ENCODE measurements around the gene SDC1. TPM values are rescaled to one million over a fixed set of nuclear protein-coding genes. Genes with fewer than 3 reads are reported as not detected.

Gene SDC1
- total RNA-seq, 1 donor from 2014 or later, result 115 TPM

DNA sequence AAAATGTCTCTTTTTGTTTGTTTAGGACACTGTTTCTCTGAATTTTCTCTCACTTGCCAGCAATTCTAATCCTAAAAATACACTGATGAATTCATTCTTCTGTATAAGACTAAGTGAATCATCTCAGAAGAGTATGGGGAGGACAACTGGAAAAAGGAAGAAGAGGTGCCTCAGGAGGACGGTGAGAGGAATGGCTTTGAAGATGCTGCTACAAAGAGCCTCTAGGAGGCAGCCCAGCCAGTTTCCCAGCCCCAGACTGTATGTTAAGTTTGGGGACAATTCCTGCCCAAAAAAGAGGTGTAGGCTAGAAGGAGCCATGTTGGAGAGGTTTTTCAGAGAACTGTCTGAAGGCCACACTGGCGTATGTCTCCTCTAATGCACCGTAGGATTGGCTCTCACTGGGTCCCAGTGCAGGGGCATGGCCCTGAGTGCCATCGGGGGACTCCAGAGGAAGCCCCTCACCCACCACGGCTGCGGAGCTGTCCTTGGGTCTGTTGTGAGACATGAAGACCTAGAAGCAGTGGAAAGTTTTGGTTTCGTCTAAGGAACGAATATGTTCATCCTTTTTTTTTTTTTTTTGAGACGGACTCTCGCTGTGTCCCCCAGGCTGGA is 3.1 kb upstream of the SDC1 start:
- TF ChIP-seq, protein P1, sequence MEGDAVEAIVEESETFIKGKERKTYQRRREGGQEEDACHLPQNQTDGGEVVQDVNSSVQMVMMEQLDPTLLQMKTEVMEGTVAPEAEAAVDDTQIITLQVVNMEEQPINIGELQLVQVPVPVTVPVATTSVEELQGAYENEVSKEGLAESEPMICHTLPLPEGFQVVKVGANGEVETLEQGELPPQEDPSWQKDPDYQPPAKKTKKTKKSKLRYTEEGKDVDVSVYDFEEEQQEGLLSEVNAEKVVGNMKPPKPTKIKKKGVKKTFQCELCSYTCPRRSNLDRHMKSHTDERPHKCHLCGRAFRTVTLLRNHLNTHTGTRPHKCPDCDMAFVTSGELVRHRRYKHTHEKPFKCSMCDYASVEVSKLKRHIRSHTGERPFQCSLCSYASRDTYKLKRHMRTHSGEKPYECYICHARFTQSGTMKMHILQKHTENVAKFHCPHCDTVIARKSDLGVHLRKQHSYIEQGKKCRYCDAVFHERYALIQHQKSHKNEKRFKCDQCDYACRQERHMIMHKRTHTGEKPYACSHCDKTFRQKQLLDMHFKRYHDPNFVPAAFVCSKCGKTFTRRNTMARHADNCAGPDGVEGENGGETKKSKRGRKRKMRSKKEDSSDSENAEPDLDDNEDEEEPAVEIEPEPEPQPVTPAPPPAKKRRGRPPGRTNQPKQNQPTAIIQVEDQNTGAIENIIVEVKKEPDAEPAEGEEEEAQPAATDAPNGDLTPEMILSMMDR (conservative IDR thresholded peaks at IDR 0.05; ENCODE audit: low read depth, low read length), result no peak
- no peak overlapping the region for H3K4me3 ChIP-seq (ENCODE audit: low read depth, low read length)
- DNase-seq (ENCODE audit: low read depth), result no peak

DNA sequence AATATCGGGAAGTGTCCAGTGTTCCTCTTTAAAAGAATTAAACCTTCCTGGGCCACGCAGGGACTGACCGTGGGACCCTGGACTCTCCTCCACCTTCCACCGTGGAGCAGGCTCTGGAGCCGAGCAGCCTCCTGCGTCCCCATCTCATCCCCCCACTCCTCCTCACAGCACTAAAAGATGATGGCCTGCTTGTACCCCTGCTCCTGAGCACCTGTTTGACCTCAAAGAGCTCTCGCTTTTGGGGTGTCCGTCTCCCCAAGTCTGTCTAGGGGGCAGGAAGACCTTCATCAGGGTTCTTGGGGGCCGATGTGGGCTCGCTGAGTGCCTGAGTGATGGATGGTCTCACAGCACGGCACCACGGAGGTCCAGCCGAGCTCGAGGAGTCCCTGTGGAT is 1.2 kb upstream of the SDC1 start:
- TF ChIP-seq, protein P1 (conservative IDR thresholded peaks at IDR 0.05; ENCODE audit: low read depth, low read length), result no peak
- H3K4me3 ChIP-seq (ENCODE audit: low read depth, low read length), result no peak overlapping the region
- DNase-seq (ENCODE audit: low read depth), result no peak

DNA sequence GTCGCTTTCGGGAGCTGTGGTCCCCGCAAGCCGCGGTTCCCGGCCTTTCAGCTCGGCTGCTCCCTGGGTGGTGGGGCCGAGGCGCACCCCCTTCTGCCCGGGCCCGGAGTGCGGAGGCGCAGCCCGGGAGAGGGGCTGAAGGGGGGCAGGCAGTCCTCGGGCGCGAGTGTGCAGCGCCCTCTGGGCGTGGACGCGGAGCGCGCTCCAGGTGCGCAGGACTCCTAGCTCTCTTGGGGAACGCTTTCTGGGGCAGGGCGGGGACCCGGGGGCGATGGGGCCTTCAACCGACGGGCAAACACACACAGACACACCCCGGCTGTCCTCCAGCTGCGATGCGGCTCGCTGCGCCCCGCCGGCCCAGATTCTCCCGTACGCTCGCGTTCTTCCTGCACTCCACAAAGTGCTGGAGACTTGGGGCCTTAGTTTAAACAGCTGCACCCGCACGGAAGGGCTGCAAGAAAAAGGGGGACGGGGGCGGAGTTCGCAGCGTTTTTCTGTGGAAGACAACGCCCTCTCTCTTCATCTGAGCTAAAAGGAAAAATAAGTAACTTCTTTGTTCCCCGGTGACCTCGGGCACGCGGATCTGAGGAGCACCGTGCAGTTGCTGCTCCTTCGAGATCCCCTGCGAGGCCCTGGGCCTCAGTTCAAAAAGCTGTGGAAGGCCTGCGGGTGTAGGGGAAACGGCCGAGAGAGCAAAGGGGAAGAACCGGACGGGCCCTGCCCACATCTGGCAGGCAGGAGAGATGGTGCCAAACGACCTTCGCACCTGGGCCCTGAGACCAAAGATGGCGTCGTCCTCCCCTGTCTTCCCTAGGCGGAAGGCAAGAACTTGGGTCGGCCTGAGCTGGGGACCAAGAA is 593 bp upstream of the SDC1 start:
- H3K4me3 ChIP-seq (ENCODE audit: low read depth, low read length), result peak overlapping the region; percentile 90
- TF ChIP-seq, protein P1 (conservative IDR thresholded peaks at IDR 0.05; ENCODE audit: low read depth, low read length), result peak; percentile 57
- DNase-seq (ENCODE audit: low read depth), result no peak

GRCh38 chr2:20224164-20224715 is 690 bp downstream of the SDC1 start:
- TF ChIP-seq, protein P1 (conservative IDR thresholded peaks at IDR 0.05; ENCODE audit: low read depth, low read length), result no peak
- H3K4me3 ChIP-seq (ENCODE audit: low read depth, low read length), result peak overlapping the region; percentile 90
- DNase-seq (ENCODE audit: low read depth), result no peak

GRCh38 chr2:20223407-20224163 is 1.3 kb downstream of the SDC1 start:
- TF ChIP-seq, protein P1 (conservative IDR thresholded peaks at IDR 0.05; ENCODE audit: low read depth, low read length), result no peak
- no peak for DNase-seq (ENCODE audit: low read depth)
- H3K4me3 ChIP-seq (ENCODE audit: low read depth, low read length), result peak overlapping the region; percentile 90

- H3K4me3 ChIP-seq (ENCODE audit: low read depth, low read length), result peak overlapping the region; percentile 90
- DNase-seq (ENCODE audit: low read depth), result no peak
- TF ChIP-seq, protein P1 (conservative IDR thresholded peaks at IDR 0.05; ENCODE audit: low read depth, low read length), result no peak
Measured at GRCh38 chr2:20222769-20223406, 2.0 kb downstream of the SDC1 start.
